HG03045 (cell line): ENCODE results near the gene EPHB4.
A peak's percentile ranks its signal among the peaks of the same experiment; 100 is the strongest.

Experiments used
- ATAC-seq: cut with Tn5 transposase; IDR thresholded peaks from one replicate; pipeline ENCODE4 v1.9.1; 2021; ENCODE audit warnings: mild to moderate bottlenecking, moderate library complexity; ENCODE audit not compliant: unreplicated experiment

EPHB4 gene

GRCh38 chr7:100827330-100828226 is at the start of gene EPHB4:
Gene EPHB4 (minus strand): TSS chr7:100827523. CDS start chr7:100827030, 493 bp downstream.
- ATAC-seq = no peak

- ATAC-seq = peak; percentile 31
These were observed 48.0 kb upstream of the EPHB4 start for GRCh38 chr7:100875356-100875751.

GRCh38 chr7:100874577-100875355 is 47.4 kb upstream of the EPHB4 start, which contains the start of gene SRRT:
Gene SRRT (plus strand): TSS chr7:100875103. CDS start chr7:100875591, 488 bp downstream.
- ATAC-seq = peak; percentile 91

GRCh38 chr7:100874300-100874576 is 46.9 kb upstream of the EPHB4 start:
- ATAC-seq = no peak

- ATAC-seq = no peak
These were observed 46.4 kb upstream of the EPHB4 start for GRCh38 chr7:100873599-100874299.

- ATAC-seq = peak; percentile 18
These were observed 40.6 kb upstream of the EPHB4 start for GRCh38 chr7:100867776-100868485.

GRCh38 chr7:100867040-100867775 is 39.9 kb upstream of the EPHB4 start, which contains the start of gene TRIP6:
Gene TRIP6 (plus strand): TSS chr7:100867387. CDS start chr7:100867498, 111 bp downstream.
- ATAC-seq = peak; percentile 45

GRCh38 chr7:100866729-100867039 is 39.4 kb upstream of the EPHB4 start:
- no peak for ATAC-seq

- no peak for ATAC-seq
These were observed 38.8 kb upstream of the EPHB4 start for GRCh38 chr7:100865938-100866728.

- ATAC-seq = no peak
These were observed 38.1 kb upstream of the EPHB4 start for GRCh38 chr7:100865372-100865911.

- no peak for ATAC-seq
These were observed 37.0 kb upstream of the EPHB4 start for GRCh38 chr7:100864263-100864845.

GRCh38 chr7:100863406-100863950 is 36.2 kb upstream of the EPHB4 start:
- ATAC-seq = no peak

- ATAC-seq = no peak
These were observed 34.3 kb upstream of the EPHB4 start for GRCh38 chr7:100861616-100861985.

GRCh38 chr7:100860702-100861615 is 33.6 kb upstream of the EPHB4 start:
- no peak for ATAC-seq

- ATAC-seq = no peak
These were observed 32.5 kb upstream of the EPHB4 start for GRCh38 chr7:100859856-100860255.

GRCh38 chr7:100856871-100857282 is 29.6 kb upstream of the EPHB4 start:
- ATAC-seq = no peak

GRCh38 chr7:100855515-100855914 is 28.2 kb upstream of the EPHB4 start:
- ATAC-seq = no peak
